Measurements from ENCODE around the gene TMC2.

The TMC2 gene

DNA sequence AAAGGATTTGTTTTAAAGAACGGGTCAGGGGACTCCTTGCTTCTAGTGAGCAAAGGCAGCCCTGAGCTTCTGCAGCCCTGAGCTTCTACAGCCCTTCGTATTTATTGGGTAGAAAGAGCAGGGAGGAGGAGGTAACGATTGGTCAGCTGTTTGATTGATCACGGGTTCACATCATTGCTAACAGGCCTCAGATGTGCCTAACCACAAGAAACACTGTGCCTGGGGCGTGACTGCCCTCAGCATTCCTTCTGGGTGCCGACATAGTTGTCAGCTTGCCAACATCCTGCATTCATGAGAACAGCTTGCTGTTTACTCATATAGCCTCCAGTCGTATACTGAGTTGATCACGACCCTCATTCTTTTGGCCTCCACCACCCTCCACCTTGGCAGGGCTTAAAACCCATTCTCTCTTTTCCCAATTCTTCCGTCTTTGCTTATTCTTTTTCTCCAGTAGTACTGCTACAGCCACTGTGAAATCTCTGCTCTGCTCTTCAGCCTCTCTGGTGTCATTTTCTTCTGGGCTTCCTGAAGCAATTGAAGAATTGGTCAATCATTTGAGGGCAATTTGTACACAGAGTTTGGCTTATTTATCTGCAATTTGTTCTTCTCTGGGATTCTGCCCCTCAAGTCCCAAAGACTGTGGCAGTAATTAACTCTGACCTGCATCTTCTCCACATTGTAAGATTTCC lies 90.6 kb downstream of the TMC2 start:
- no peak for DNase-seq (ENCODE audit: low spot score)

DNA sequence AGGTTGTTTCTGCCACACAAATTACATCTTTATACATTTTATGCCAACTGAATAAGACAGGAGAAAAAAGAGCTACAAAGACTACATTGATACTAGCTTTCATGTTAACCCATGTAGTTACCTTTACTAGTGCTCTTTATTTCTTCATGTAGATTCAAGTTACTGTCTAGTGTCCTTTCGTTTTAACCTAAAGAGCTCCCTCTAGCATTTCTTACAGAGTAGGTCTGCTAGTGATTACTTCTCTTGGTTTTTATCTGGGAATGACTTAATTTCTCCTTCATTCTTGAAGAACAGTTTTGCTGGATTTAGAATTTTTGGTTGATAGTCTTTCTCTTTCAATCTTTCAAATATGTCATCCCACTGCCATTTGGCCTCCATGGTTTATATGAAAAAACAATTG lies 94.9 kb downstream of the TMC2 start:
- DNase-seq (ENCODE audit: low spot score): no peak

DNA sequence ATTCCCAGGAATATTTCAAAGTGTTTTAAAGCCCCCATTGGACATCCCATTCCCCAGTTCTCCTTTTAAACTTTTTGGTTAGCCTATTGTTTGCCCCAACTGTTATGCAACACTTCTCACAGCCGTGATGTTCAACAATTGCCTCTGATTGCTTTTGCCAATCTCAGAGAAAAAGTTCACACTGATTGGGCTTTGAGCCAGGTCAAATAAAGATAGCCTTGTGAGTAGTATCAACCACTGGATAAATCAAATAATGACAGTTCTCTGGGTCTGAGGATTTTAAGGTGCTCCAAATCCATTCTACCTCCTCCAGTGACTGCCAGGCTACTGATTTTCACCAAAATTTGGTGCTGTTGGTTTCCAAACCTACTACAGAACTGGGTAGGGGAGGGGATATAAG lies 97.0 kb downstream of the TMC2 start:
- DNase-seq (ENCODE audit: low spot score): no peak

DNA sequence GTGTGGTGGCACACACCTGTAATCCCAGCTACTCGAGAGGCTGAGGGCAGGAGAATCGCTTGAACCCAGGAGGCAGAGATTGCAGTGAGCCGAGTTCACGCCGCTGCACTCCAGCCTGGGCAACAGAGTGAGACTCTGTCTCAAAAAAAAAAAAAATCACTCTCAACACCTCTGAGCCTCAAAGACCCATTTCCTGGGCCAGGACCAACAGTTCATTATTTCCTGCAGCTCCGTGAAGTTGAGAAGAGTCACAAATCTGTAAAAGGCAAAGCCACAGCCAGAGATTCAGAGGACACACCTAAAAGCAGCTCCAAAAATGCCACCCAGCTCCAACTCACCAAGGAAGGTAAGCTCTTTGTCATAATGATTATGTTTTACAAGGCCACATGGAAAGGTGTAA lies 100.9 kb downstream of the TMC2 start:
- DNase-seq (ENCODE audit: low spot score): no peak

DNA sequence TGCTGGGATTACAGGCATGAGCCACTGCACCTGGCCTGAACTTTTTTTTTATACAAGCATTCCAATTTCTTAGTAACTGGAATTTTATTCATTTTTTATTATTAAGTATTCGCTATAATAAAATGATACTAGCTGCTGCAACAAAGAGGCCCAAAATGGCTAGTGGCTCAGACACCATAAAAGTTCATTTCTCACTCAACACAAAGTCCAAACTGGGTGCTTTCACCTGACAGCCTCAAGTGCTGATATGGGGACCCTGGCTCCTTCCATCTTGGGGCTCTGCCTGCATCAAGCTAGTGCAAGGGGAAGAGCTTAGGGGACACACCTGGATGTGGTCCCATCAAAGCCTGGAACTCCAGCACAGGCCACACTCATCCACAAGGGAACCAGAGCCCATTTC lies 103.9 kb downstream of the TMC2 start:
- DNase-seq (ENCODE audit: low spot score): no peak

DNA sequence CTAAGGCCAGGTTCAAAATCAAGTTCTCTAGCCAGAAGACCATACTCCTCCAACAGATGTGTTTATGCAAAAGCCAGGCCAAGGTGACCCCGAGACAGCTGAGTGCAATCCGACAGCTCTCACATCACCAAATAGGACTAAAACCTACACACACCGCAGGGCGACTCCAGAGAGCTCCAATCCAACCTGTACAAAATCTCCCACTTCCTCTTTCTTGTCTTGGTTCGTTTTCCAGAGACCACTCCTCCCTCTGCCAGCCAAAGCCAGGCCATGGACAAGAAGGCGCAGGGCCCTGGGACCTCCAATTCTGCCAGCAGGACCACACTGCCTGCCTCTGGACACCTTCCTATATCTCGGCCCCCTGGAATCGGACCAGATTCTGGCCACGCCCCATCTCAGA lies 104.5 kb downstream of the TMC2 start:
- no peak for DNase-seq (ENCODE audit: low spot score)

DNA sequence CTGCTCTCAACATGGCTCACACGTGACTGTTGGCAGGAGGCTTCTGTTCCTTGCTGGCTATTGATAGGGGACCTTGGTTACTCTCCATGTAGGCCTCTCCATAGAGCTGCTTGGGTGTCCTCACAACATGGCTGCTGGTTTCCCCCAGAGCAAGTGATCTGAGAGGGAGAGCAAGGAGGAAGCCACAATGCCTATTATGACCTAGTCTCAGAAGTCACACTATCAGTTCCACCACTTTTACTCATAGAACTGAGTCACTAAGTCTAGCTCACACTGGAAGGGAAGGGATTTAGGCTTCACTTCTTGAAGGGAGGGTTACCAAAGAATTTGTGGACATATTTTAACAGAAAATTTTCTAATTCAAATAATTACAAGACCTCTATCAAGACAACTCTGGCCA lies 107.3 kb downstream of the TMC2 start:
- no peak for DNase-seq (ENCODE audit: low spot score)

DNA sequence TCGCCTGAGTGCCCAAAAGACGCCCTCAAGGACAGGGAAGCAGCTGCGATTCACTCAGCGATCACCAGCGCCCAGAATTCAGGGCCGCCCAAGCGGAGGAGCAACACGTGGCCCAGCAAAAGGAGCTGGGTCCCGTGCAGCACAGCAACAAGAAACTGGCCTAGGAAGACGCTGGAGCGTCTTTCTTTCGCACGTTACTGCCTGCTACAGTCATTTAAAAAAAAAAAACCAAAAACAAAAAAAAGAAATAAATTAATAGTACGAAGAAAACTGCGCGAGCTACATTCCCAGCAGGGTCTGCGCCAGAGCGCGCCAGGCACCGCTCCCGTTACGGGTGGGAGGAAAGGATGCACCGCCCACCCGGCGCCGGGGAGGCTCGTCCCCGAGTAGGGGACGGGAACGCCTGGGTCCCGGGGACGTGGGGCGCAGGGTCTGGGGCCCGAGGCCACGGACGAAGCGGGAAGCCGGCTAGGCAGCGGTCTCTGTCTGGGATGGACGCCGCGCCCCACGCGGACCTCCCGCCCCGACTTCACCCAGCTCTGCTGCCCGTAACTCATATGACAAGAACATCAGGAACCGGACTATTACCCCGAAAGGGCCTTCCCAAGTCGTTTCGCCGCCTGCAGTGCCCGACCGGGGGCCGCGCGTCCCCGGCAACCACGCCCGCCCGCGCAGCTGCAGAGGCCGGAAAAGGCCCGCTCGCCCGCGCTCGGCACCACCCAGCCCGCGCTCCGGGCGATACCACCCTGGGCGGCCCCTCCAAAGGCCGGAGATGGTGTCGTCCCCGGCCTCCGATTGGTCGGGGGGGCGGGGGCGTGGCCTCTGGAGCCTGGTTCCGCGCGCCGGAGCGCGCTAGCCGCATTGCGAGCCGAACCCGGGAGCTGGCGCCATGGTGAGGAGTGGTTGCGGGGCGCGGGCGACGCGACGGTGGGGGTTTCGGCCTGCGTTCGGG lies 115.7 kb downstream of the TMC2 start, which contains the start of gene NOP56:
Gene NOP56, plus strand, starts transcription at position 861 of the 952 bp plus-strand sequence. Its CDS starts 29 bp downstream, at position 890.
- peak; percentile 95 for DNase-seq (ENCODE audit: low spot score)

DNA sequence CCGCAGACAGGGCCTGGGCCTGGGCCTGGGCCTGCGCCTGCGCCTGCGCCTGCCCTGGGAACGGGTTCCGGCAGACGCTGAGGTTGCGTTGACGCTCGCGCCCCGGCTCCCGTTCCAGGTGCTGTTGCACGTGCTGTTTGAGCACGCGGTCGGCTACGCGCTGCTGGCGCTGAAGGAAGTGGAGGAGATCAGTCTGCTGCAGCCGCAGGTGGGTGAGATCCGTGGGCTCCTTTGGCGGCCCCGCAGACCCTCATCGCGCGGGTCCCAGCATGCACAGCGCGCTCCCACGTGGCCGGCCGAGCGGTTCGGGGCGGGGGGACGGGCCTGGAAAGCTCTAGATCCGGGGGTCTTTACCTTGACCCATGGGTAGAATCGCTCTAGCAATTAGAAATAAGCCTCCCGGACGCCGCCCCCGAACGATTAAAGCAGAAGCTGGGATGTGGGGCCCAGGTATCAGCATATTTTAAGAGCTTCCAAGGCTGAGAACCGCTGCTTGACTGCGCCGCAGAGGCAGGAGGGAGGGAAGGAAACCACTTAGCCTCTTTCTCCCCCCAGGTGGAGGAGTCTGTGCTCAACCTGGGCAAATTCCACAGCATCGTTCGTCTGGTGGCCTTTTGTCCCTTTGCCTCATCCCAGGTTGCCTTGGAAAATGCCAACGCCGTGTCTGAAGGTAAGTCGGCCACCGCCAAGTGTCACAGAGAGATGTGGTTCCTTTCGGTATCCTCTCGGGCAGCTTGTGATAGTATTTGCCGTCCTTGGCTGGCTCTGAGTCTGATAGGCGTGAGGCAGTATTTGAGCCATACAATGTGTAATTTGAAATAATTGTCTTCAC lies 116.6 kb downstream of the TMC2 start:
- no peak for DNase-seq (ENCODE audit: low spot score)

DNA sequence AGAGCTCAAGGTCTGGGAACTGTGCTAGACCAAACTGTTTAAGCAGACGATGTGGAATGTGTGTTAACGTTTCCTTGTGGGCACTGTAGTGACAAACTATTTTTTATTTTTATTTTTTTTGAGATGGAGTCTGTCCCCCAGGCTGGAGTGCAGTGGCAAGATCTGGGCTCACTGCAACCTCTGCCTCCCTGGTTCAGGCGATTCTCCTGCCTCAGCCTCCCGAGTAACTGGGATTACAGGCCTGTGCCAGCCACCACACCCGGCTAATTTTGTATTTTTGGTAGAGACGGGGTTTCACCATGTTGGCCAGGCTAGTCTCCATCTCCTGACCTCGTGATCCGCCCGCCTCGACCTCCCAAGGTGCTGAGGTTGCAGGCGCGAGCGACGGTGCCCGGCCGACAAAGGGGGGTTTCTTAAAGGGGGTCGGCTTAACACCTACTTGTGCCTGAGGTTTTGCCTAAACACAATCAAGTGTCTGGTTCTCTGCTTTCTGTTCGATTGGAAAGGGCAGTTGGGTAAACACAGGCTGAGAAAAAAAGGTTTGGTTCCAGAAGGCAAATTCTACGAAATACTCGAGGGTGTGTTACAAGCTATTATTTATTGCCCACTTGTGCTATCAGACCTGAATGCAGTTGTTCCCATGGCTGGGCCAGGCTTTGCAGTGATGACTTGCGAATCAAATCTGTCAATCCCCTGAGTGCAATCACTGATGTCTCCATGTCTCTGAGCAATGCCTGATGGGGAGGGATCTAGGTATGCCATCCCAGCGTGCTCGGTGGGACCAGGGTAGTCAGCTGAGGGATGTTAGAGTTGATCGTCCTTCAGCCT lies 117.4 kb downstream of the TMC2 start:
- DNase-seq (ENCODE audit: low spot score): no peak

DNA sequence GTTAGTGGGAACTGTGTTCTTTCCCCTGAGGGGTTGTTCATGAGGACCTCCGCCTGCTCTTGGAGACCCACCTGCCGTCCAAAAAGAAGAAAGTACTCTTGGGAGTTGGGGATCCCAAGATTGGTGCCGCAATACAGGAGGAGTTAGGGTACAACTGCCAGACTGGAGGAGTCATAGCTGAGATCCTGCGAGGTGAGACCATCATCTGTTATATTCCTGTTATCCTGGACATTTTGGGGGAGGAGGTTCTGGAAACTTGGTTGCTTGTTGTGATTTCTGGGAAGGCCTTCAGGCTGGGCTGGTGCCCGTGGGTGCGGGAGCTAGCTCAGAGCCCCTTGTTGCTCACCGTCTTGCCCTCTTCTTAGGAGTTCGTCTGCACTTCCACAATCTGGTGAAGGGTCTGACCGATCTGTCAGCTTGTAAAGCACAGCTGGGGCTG lies 118.0 kb downstream of the TMC2 start:
- DNase-seq (ENCODE audit: low spot score): no peak

DNA sequence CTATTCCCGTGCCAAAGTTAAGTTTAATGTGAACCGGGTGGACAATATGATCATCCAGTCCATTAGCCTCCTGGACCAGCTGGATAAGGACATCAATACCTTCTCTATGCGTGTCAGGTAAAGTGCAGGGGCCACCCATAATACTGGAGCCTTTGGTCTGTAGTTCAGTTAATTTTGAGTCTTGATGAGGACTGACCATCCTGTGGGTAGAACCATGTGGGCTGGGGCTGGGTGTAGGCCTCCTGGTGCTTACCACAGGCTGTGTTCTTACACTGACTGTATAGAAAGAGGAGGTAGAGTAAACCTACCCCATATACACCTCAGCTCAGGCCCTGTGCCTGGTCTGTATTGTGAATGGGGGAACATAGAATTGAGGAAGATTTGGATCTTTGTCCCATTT lies 118.5 kb downstream of the TMC2 start:
- no peak for DNase-seq (ENCODE audit: low spot score)

DNA sequence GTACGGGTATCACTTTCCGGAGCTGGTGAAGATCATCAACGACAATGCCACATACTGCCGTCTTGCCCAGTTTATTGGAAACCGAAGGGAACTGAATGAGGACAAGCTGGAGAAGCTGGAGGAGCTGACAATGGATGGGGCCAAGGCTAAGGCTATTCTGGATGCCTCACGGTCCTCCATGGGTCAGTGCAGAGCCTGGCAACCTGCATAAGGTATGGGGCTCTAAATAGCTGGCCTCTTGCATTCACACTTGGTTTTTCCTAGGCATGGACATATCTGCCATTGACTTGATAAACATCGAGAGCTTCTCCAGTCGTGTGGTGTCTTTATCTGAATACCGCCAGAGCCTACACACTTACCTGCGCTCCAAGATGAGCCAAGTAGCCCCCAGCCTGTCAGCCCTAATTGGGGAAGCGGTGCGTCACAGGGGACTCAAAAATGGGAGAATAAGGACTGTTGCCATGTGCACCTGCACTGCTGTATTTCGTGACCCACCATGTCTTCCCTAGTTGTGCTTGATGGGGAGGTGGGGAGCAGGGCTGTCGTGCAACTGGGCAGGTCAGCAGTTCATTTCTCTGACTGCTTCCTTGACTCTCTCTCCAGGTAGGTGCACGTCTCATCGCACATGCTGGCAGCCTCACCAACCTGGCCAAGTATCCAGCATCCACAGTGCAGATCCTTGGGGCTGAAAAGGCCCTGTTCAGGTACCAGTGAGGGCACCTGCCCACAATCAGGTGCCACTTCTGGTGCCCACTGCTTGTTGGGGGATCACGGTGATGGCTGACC lies 119.2 kb downstream of the TMC2 start:
- no peak for DNase-seq (ENCODE audit: low spot score)

DNA sequence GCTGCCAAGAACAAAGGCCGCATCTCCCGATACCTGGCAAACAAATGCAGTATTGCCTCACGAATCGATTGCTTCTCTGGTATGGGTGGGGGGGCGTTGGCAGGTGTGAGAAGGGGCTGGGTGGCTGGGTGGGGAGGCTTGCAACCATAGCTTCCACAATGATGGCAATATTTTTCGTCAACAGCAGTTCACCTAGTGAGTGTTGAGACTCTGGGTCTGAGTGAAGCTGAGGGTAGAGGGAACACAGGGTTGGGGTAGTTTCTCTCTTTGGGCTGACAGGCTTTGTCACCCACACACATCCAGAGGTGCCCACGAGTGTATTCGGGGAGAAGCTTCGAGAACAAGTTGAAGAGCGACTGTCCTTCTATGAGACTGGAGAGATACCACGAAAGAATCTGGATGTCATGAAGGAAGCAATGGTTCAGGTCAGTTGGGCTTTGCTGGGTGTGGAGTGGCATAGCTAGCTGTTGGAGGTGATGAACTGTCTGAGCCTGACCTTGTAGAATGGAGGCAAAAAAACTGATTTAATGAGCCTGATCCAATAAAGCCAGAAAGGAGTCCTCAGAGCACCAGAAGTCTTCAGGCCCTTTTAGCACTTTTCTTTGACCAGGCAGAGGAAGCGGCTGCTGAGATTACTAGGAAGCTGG lies 120.2 kb downstream of the TMC2 start:
- DNase-seq (ENCODE audit: low spot score): no peak

DNA sequence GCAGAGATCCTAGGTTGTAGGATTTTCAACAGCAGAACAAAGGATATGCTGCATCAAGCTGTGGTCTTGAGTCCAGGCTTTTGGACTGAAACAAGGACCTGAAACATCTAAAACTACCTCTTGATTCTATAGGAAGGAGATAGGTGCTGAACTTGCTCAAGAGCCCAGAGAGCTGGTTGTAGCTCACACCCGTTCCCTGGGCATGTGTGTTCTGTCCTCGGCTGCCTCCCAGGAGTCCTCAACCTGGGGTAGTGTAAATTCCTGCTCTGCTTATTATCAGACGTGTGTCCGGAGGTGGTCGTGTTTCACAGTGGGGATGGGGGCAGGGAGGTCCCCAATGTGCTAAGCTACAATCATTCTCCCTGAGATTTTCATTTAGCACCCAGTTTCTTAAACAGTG lies 120.9 kb downstream of the TMC2 start:
- no peak for DNase-seq (ENCODE audit: low spot score)

DNA sequence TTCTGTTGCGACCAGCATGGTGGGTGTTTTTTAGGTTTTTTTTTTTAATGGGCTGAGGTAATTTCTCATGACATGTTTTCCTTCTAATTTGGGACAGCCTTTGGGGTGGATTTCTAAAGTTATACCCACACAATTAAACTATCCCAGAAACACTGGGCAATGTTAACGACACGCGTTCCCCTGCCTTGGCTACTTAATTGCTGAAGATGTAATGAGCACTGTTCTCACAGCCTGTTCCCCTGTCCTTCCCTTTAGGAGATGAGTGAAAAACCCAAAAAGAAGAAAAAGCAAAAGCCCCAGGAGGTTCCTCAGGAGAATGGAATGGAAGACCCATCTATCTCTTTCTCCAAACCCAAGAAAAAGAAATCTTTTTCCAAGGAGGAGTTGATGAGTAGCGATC lies 121.3 kb downstream of the TMC2 start:
- DNase-seq (ENCODE audit: low spot score): no peak

DNA sequence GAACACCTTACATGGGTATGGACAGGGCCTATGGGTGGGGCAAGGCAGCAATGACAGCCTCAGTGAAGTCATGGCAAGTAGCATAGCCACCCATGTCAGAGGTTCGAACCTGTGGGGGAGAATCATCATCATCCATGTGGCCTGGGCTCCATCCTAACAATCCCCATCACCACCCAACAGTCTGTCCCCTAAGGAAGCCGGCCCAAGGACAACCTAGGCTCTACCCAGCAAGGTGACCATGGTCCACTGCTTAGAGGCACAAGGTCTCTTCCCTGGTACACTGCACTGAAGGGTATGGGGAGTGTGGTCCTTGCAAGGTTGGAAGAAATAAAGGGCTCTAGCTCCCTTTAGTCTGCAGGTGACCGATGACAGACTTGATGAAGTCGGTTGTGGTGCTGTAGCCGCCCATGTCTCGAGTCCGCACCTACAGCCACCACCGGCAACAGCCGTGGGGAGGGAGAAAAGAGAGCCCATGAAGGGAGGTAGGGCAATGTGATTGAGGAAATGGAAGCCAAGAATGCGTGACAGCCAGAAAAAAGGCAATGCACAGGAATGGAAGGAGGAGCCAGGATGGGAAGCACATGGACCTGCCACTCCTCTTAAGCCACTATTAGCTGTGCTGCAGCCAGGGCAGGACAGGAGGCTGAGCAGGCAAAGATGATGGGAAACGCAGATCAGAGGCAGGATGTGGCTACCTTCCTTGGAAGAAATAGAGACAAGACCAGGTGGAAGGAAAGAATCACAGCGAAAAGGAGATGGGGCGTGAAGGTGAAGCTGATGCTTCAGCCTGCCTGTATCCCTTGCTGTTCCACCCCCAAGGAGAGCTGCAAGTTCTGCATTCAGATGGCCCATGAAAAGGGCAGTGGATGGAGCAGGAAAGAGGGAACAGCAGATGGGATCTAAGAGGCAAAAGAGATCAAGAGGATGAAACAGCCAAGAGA lies 122.3 kb downstream of the TMC2 start:
- no peak for DNase-seq (ENCODE audit: low spot score)

DNA sequence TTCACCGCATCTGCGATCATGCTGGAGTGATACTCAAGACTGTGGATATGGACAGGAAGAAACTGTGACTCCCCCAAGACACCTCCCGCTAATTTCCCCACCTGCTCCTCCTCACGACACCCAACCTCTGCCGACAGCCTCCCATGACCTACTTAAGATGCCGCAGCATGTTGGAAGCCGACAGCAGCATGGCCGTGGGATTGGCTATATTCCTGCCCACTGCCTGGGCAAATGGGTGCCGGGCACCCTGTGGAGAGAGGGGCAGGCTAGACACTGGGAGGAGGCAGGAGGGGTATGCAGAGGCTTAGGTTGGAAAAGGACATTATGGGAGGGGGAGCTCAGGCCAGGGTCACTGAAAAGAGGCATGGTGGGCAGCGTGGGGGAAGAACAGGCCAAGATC lies 123.2 kb downstream of the TMC2 start:
- no peak for DNase-seq (ENCODE audit: low spot score)

DNA sequence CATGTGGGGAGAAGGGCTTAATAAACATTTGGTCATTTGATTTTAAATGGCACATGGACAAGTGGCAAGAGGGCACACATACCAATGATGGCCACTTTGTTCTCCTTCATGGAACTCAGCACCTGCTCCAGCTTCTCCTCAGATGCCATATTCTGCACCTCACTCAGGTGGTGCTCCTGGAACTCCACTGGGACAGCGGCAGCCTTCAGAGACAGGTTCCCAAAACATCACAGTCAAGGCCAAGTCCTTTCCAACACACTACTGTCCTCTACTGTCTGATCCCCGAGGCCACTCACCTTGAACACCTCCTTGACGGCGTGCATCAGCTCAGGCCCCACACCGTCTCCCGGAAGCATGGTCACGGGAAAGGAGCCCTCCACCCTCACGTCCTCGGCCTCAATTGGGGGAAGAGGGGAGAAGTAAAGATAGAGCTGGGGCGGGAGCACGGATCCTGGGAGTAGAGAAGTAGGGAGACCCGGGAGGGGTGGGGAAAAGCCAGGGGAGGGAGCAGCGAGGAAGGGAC lies 127.1 kb downstream of the TMC2 start:
- no peak for DNase-seq (ENCODE audit: low spot score)
